Measurements from ENCODE around the gene AQR.

AQR gene

DNA sequence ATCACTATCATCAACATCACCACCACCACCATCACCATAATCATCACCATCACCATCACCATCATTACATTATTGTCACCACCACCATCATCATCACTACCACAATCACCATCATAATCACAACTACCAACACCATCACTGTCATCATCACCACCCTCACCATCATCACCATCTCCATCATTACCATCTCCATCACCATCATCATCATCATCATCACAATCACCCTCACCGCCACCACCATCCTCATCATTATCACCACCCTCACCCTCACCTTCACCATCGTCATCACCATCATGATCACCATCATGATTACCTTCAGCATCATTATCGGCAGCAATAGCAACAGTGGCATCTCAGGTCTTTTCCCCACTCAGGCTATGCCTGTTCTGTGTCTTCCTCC lies 131.3 kb downstream of the AQR start:
- peaks cover 0 to 2% of the 10 kb centered on the region in 2 experiments for H3K36me3 ChIP-seq (ENCODE audit: control insufficient read depth in 1 of 2, insufficient read depth in 2 of 2, low read length in 2 of 2)
- H4K91ac ChIP-seq (ENCODE audit: low read depth, low read length): no peak overlapping the region
- no peak overlapping the region for H3K4me3 ChIP-seq (ENCODE audit: low read depth, low read length)
- WGBS (ENCODE audit: extremely low coverage, insufficient coverage, insufficient read length): no CpG with 5 or more reads among the region's 3 CpGs
- no peaks in the 10 kb centered on the region for H3K9me3 ChIP-seq (ENCODE audit: insufficient read depth, low read depth, low read length)
- H3K23ac ChIP-seq (ENCODE audit: low read length): no peak overlapping the region
- no peak overlapping the region for H2AFZ ChIP-seq (ENCODE audit: insufficient read depth, low read length, poor library complexity)
- no peak overlapping the region for H2BK5ac ChIP-seq (ENCODE audit: low read depth, low read length, poor library complexity)
- no peak overlapping the region for H4K12ac ChIP-seq (ENCODE audit: low read depth, low read length)
- no peaks in the 10 kb centered on the region for H3K79me2 ChIP-seq (ENCODE audit: control insufficient read depth, insufficient read depth, low read length, poor library complexity)
- peaks cover 1% of the 10 kb centered on the region for H3K79me1 ChIP-seq (ENCODE audit: low read length)
- no peak overlapping the region for H3K18ac ChIP-seq (ENCODE audit: low read length)
- H3K27ac ChIP-seq (ENCODE audit: low read depth, low read length): no peak overlapping the region
- H3K27me3 ChIP-seq (ENCODE audit: insufficient read depth, low read length): no peaks in the 10 kb centered on the region
- DNase-seq: no peak
- no peak overlapping the region for H3K4ac ChIP-seq (ENCODE audit: low read depth, low read length)
- H3K4me2 ChIP-seq (ENCODE audit: low read length): no peak overlapping the region
- no peak overlapping the region for H2AK5ac ChIP-seq (ENCODE audit: low read length)
- no peak overlapping the region for H3K14ac ChIP-seq (ENCODE audit: low read length)
- no peak overlapping the region for H2BK12ac ChIP-seq (ENCODE audit: low read length)
- no peak overlapping the region for H2BK120ac ChIP-seq (ENCODE audit: insufficient read depth, low read length, poor library complexity)
- no peak overlapping the region for H4K8ac ChIP-seq (ENCODE audit: low read depth, low read length)
- H3K4me1 ChIP-seq (ENCODE audit: control insufficient read depth in 1 of 2, insufficient read depth in 2 of 2, low read length in 2 of 2): peaks cover 0 to 7% of the 10 kb centered on the region in 2 experiments
- H3K9ac ChIP-seq (ENCODE audit: low read length): no peak overlapping the region

- DNase-seq: peak; percentile 63 to 73
- Histone ChIP-seq H4K12ac (ENCODE audit: low read depth, low read length) (no peak overlapping the region), H2BK5ac (ENCODE audit: low read depth, low read length, poor library complexity) (no peak overlapping the region), H2AFZ (ENCODE audit: insufficient read depth, low read length, poor library complexity) (no peak overlapping the region), H3K18ac (ENCODE audit: low read length) (no peak overlapping the region), H3K27ac (ENCODE audit: low read depth, low read length) (peak overlapping the region; percentile 68), H3K23ac (ENCODE audit: low read length) (no peak overlapping the region), H3K14ac (ENCODE audit: low read length) (no peak overlapping the region), H3K9me3 (ENCODE audit: insufficient read depth, low read depth, low read length) (no peaks in the 10 kb centered on the region), H3K4ac (ENCODE audit: low read depth, low read length) (no peak overlapping the region), H3K79me2 (ENCODE audit: control insufficient read depth, insufficient read depth, low read length, poor library complexity) (no peaks in the 10 kb centered on the region), H4K8ac (ENCODE audit: low read depth, low read length) (no peak overlapping the region), H2AK5ac (ENCODE audit: low read length) (no peak overlapping the region), H3K4me3 (ENCODE audit: low read depth, low read length) (no peak overlapping the region), H2BK120ac (ENCODE audit: insufficient read depth, low read length, poor library complexity) (no peak overlapping the region), H3K79me1 (ENCODE audit: low read length) (peaks cover 1% of the 10 kb centered on the region), H3K27me3 (ENCODE audit: insufficient read depth, low read length) (no peaks in the 10 kb centered on the region), H4K91ac (ENCODE audit: low read depth, low read length) (peak overlapping the region; percentile 65), H3K4me2 (ENCODE audit: low read length) (no peak overlapping the region), H3K9ac (ENCODE audit: low read length) (no peak overlapping the region), H3K4me1 (ENCODE audit: control insufficient read depth in 1 of 2, insufficient read depth in 2 of 2, low read length in 2 of 2) (peaks cover 0 to 7% of the 10 kb centered on the region in 2 experiments), H3K36me3 (ENCODE audit: control insufficient read depth in 1 of 2, insufficient read depth in 2 of 2, low read length in 2 of 2) (peaks cover 0 to 2% of the 10 kb centered on the region in 2 experiments), H2BK12ac (ENCODE audit: low read length) (peak overlapping the region; percentile 85)
- no CpG with 5 or more reads among the region's 6 CpGs for WGBS (ENCODE audit: extremely low coverage, insufficient coverage, insufficient read length)
Measured at GRCh38 chr15:34837246-34838016, 132.1 kb downstream of the AQR start.

GRCh38 chr15:34828145-34828911 lies 141.2 kb downstream of the AQR start:
- Histone ChIP-seq H3K23ac (ENCODE audit: low read length) (no peak overlapping the region), H4K12ac (ENCODE audit: low read depth, low read length) (no peak overlapping the region), H2AFZ (ENCODE audit: insufficient read depth, low read length, poor library complexity) (no peak overlapping the region), H2BK12ac (ENCODE audit: low read length) (no peak overlapping the region), H2AK5ac (ENCODE audit: low read length) (no peak overlapping the region), H3K27ac (ENCODE audit: low read depth, low read length) (no peak overlapping the region), H3K79me2 (ENCODE audit: control insufficient read depth, insufficient read depth, low read length, poor library complexity) (no peaks in the 10 kb centered on the region), H3K18ac (ENCODE audit: low read length) (no peak overlapping the region), H3K27me3 (ENCODE audit: insufficient read depth, low read length) (no peaks in the 10 kb centered on the region), H3K4me1 (ENCODE audit: control insufficient read depth in 1 of 2, insufficient read depth in 2 of 2, low read length in 2 of 2) (peaks cover 4 to 5% of the 10 kb centered on the region in 2 experiments), H3K4ac (ENCODE audit: low read depth, low read length) (no peak overlapping the region), H3K14ac (ENCODE audit: low read length) (no peak overlapping the region), H3K9me3 (ENCODE audit: insufficient read depth, low read depth, low read length) (peaks cover 2% of the 10 kb centered on the region), H3K4me2 (ENCODE audit: low read length) (no peak overlapping the region), H3K9ac (ENCODE audit: low read length) (no peak overlapping the region), H3K79me1 (ENCODE audit: low read length) (no peaks in the 10 kb centered on the region), H3K36me3 (ENCODE audit: control insufficient read depth in 1 of 2, insufficient read depth in 2 of 2, low read length in 2 of 2) (no peaks in the 10 kb centered on the region), H2BK120ac (ENCODE audit: insufficient read depth, low read length, poor library complexity) (no peak overlapping the region), H2BK5ac (ENCODE audit: low read depth, low read length, poor library complexity) (no peak overlapping the region), H4K8ac (ENCODE audit: low read depth, low read length) (no peak overlapping the region), H4K91ac (ENCODE audit: low read depth, low read length) (no peak overlapping the region), H3K4me3 (ENCODE audit: low read depth, low read length) (no peak overlapping the region)
- no CpG with 5 or more reads among the region's 5 CpGs for WGBS (ENCODE audit: extremely low coverage, insufficient coverage, insufficient read length)
- no peak for DNase-seq

GRCh38 chr15:34821831-34822230 lies 147.7 kb downstream of the AQR start:
- Histone ChIP-seq H3K79me1 (ENCODE audit: low read length) (no peaks in the 10 kb centered on the region), H3K18ac (ENCODE audit: low read length) (no peak overlapping the region), H2BK5ac (ENCODE audit: low read depth, low read length, poor library complexity) (no peak overlapping the region), H3K4me2 (ENCODE audit: low read length) (no peak overlapping the region), H3K4me3 (ENCODE audit: low read depth, low read length) (no peak overlapping the region), H3K36me3 (ENCODE audit: control insufficient read depth in 1 of 2, insufficient read depth in 2 of 2, low read length in 2 of 2) (no peaks in the 10 kb centered on the region), H2BK12ac (ENCODE audit: low read length) (peak overlapping the region; percentile 71), H2AFZ (ENCODE audit: insufficient read depth, low read length, poor library complexity) (no peak overlapping the region), H4K91ac (ENCODE audit: low read depth, low read length) (no peak overlapping the region), H3K4ac (ENCODE audit: low read depth, low read length) (no peak overlapping the region), H3K9ac (ENCODE audit: low read length) (no peak overlapping the region), H3K27ac (ENCODE audit: low read depth, low read length) (no peak overlapping the region), H3K14ac (ENCODE audit: low read length) (no peak overlapping the region), H3K27me3 (ENCODE audit: insufficient read depth, low read length) (no peaks in the 10 kb centered on the region), H3K4me1 (ENCODE audit: control insufficient read depth in 1 of 2, insufficient read depth in 2 of 2, low read length in 2 of 2) (peaks cover 5 to 6% of the 10 kb centered on the region in 2 experiments), H4K12ac (ENCODE audit: low read depth, low read length) (no peak overlapping the region), H2BK120ac (ENCODE audit: insufficient read depth, low read length, poor library complexity) (no peak overlapping the region), H4K8ac (ENCODE audit: low read depth, low read length) (no peak overlapping the region), H3K23ac (ENCODE audit: low read length) (no peak overlapping the region), H3K79me2 (ENCODE audit: control insufficient read depth, insufficient read depth, low read length, poor library complexity) (no peaks in the 10 kb centered on the region), H2AK5ac (ENCODE audit: low read length) (no peak overlapping the region), H3K9me3 (ENCODE audit: insufficient read depth, low read depth, low read length) (peaks cover 2% of the 10 kb centered on the region)
- no peak for DNase-seq
- no CpG with 5 or more reads among the region's 3 CpGs for WGBS (ENCODE audit: extremely low coverage, insufficient coverage, insufficient read length)

Data from trophoblast cell (in vitro differentiated cells and primary cell).